ENCODE data around the gene SYT5. TPM values are rescaled to one million over a fixed set of nuclear protein-coding genes. Genes with fewer than 3 reads are reported as not detected.

The SYT5 gene
- total and polyA plus RNA-seq, 2 of the 8 experiments (the other 6 are each of a cell fraction or from before 2014, with no cell fraction given) = 0.35 to 0.67 TPM

GRCh38 chr19:55198651-55199050 lies 18.6 kb upstream of the SYT5 start (continued):
- no peak for TF ChIP-seq SIN3A (conservative IDR thresholded peaks at IDR 0.05 in 1 of 2, IDR thresholded peaks at IDR 0.05 in 1 of 2; ENCODE audit: low read depth in 1 of 2, low read length in 2 of 2)

Data from H1 (cell line).